ENCODE results near the gene CYP4F22.
"Not testable (repeated sequence)": the region's sequence is repeated elsewhere in the genome, so short reads cannot be mapped to it uniquely, and the experiment has no call there.

The CYP4F22 gene

DNA sequence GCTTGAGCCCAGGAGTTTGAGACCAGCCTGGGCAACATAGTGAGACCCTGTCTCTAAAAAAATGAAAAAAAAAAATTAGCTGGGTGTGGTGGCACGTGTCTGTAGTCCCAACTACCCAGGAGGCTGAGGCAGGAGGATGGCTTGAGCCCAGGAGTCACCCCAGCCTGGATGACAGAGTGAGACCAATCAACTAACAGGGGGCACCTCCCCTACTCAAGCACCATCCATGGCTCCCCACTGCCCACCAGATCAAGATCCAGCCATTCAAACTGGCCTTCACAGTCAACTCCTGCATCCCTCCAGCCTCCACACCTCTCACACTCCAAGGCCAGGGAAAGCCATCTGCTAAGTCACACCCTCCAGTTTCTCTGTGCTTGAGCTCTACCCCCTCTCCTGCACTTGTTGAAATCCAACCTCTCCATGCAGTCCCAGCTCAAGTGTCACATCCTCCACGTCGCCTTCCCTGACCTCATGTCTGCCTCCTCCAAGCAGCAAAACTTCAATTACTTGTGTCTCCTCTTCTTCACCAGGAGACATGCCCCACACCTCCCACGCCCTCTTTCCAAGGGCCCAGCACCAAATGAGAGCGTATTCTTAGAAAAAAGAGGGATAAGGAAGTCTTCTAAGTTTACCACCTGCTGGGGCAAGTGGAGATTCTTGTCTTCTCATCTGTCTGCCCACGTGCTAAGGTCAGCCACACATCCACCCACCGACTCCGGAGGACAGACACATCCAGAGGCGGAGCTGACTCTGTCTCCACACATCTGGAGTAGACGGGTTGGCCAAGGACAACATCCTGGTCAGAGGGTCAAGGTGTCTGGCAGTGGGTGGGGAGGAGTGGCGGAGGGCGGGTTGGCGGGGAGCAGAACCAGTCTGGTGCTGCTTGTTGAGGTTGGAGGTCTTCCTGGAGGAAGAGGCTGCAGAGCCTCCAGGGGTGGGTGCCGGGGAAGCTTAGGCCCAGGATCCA is 974 bp upstream of the CYP4F22 start:
- Histone ChIP-seq H3K4me3 (ENCODE audit: control insufficient read depth in 1 of 7, extremely low read depth in 1 of 7, insufficient read depth in 4 of 7, low read depth in 2 of 7, low read length in 6 of 7) (peak overlapping the region in 1 of 7 experiments; percentile 76), H3K27ac (ENCODE audit: insufficient read depth in 1 of 2, low read depth in 1 of 2, low read length in 2 of 2, poor library complexity in 1 of 2, severe bottlenecking in 2 of 2) (no peak overlapping the region), H3K27me3 (replicated peaks in 2 of 5; ENCODE audit: control insufficient read depth in 4 of 5, insufficient read depth in 5 of 5, low read length in 4 of 5) (peaks cover 0 to 9% (median 0%) of the 10 kb centered on the region in 5 experiments), H3K36me3 (ENCODE audit: control insufficient read depth in 4 of 4, insufficient read depth in 4 of 4, low read length in 3 of 4) (no peaks in the 10 kb centered on the region), H3K4me1 (ENCODE audit: control extremely low read depth in 1 of 4, control insufficient read depth in 4 of 4, insufficient read depth in 4 of 4, low read length in 3 of 4) (peaks cover 0 to 19% (median 12%) of the 10 kb centered on the region in 4 experiments), H3K9me3 (ENCODE audit: control extremely low read depth in 1 of 5, control insufficient read depth in 4 of 5, insufficient read depth in 2 of 5, low read depth in 1 of 5, low read length in 4 of 5) (no peaks in the 10 kb centered on the region)
- ChIA-PET CTCF (interaction anchor here (0.9 to 1.7 kb wide), 2 partner anchors 27 to 88 kb away, joined by 3 to 7 read pairs; partner anchors contain the start of gene AKAP8L), POLR2A (interaction anchor here (0.6 to 0.7 kb wide), 2 partner anchors 48 to 51 kb away, joined by 3 read pairs; no protein-coding TSS in a partner anchor)
- WGBS (ENCODE audit: insufficient coverage), result 81% methylated on average over 10 of the region's 14 CpGs
- DNase-seq, result no peak

DNA sequence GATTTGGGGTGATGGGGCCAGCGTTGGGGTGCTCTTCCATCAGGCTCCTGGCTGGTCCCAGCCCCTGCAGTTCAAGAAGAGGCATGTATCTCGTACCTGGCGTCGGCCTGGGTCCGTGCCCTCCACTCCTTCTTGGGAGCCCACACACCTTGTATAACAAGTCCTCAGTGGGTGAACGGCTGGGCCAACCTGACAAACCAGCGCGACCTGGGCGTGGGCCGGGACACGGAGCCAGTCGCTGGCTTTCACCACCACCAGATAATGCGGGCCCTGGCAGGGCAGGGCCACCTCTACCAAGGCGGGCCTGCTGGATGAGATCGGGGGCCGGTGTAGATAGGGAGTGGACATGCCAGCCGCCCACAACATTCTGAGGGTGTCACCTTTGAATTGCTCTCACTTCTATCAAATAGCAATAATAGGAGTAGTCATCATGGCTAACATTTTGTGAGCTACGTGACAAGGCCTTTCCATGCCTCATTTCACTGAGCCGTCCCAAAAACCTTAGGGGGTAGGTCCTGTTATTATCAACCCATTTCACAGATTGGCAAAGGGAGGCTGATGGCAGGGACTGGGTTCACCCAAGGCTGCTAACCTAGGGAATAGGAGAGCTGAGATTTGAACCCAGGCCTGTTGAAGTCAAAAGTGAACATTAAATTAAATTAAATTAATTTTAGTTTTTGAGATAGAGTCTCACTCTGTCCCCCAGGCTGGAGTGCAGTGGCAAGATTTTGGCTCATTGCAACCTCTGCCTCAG is 3.5 kb downstream of the CYP4F22 start:
- Histone ChIP-seq H3K4me1 (ENCODE audit: control extremely low read depth in 1 of 4, control insufficient read depth in 4 of 4, insufficient read depth in 4 of 4, low read length in 3 of 4) (peaks cover 0 to 29% (median 23%) of the 10 kb centered on the region in 4 experiments), H3K27ac (ENCODE audit: insufficient read depth in 1 of 2, low read depth in 1 of 2, low read length in 2 of 2, poor library complexity in 1 of 2, severe bottlenecking in 2 of 2) (no peak overlapping the region), H3K36me3 (ENCODE audit: control insufficient read depth in 4 of 4, insufficient read depth in 4 of 4, low read length in 3 of 4) (no peaks in the 10 kb centered on the region), H3K4me3 (ENCODE audit: control insufficient read depth in 1 of 7, extremely low read depth in 1 of 7, insufficient read depth in 4 of 7, low read depth in 2 of 7, low read length in 6 of 7) (no peak overlapping the region), H3K9me3 (ENCODE audit: control extremely low read depth in 1 of 5, control insufficient read depth in 4 of 5, insufficient read depth in 2 of 5, low read depth in 1 of 5, low read length in 4 of 5) (peaks cover 0 to 12% (median 4%) of the 10 kb centered on the region in 5 experiments), H3K27me3 (replicated peaks in 2 of 5; ENCODE audit: control insufficient read depth in 4 of 5, insufficient read depth in 5 of 5, low read length in 4 of 5) (peaks cover 0 to 9% (median 0%) of the 10 kb centered on the region in 5 experiments)
- 96% methylated on average over 16 of the region's 19 CpGs for WGBS (ENCODE audit: insufficient coverage)
- ChIA-PET CTCF (interaction anchor here (0.9 kb wide), 1 partner anchor 17 kb away, joined by 3 read pairs; no protein-coding TSS in a partner anchor), POLR2A (no interaction called here)
- no peak for DNase-seq

DNA sequence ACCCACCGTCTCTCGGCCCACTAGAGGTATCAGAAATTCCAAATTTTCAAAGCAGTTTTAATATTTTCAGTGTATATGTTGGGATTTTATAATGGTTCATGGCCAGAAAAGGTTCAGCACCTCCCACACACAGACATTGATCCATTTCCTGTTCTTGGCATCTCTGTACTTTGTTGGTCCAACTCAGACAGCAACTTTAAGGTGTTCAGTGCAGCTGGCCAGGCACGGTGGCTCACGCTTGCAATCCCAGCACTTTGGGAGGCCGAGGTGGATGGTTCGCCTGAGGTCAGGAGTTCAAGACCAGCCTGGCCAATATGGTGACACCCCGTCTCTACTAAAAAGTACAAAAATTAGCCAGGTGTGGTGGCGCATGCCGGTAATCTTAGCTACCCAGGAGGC is 6.9 kb downstream of the CYP4F22 start:
- ChIA-PET POLR2A (interaction anchor here (0.6 kb wide), 1 partner anchor 51 kb away, joined by 3 read pairs; no protein-coding TSS in a partner anchor), CTCF (interaction anchor here (1.9 kb wide), 1 partner anchor 35 kb away, joined by 6 read pairs; no protein-coding TSS in a partner anchor)
- Histone ChIP-seq H3K27ac (ENCODE audit: insufficient read depth in 1 of 2, low read depth in 1 of 2, low read length in 2 of 2, poor library complexity in 1 of 2, severe bottlenecking in 2 of 2) (peak overlapping the region; percentile 46 to 60), H3K4me1 (ENCODE audit: control extremely low read depth in 1 of 4, control insufficient read depth in 4 of 4, insufficient read depth in 4 of 4, low read length in 3 of 4) (peaks cover 0 to 12% (median 11%) of the 10 kb centered on the region in 4 experiments), H3K4me3 (ENCODE audit: control insufficient read depth in 1 of 7, extremely low read depth in 1 of 7, insufficient read depth in 4 of 7, low read depth in 2 of 7, low read length in 6 of 7) (peak overlapping the region in 1 of 7 experiments; percentile 13), H3K9me3 (ENCODE audit: control extremely low read depth in 1 of 5, control insufficient read depth in 4 of 5, insufficient read depth in 2 of 5, low read depth in 1 of 5, low read length in 4 of 5) (peaks cover 0 to 24% (median 12%) of the 10 kb centered on the region in 5 experiments)
- not testable (repeated sequence) for H3K27me3 ChIP-seq (replicated peaks in 2 of 5; ENCODE audit: control insufficient read depth in 4 of 5, insufficient read depth in 5 of 5, low read length in 4 of 5); H3K36me3 ChIP-seq (ENCODE audit: control insufficient read depth in 4 of 4, insufficient read depth in 4 of 4, low read length in 3 of 4); DNase-seq
- 97% methylated on average over 7 of the region's 9 CpGs for WGBS (ENCODE audit: insufficient coverage)

DNA sequence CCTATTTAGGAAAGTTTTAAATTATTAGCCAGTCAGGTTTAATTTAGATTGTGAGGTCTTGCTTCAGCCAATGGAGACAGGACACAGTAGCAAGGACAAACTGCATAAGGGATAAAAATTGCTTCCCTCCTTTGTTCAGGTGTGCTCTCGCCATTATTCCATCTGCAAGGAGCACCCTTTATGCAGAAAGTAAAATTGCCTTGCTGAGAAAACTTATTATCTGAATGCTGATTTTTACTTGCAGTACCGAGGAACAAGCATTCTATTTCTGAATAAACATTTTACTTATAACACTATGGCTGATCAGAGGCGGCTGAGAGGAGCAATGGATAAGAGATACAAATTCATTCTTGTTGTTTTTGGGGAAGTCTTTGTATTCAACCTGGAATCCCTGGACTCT is 8.0 kb downstream of the CYP4F22 start:
- ChIA-PET CTCF (no interaction called here), POLR2A (no interaction called here)
- Histone ChIP-seq H3K9me3 (ENCODE audit: control extremely low read depth in 1 of 5, control insufficient read depth in 4 of 5, insufficient read depth in 2 of 5, low read depth in 1 of 5, low read length in 4 of 5) (peaks cover 0 to 24% (median 12%) of the 10 kb centered on the region in 5 experiments), H3K36me3 (ENCODE audit: control insufficient read depth in 4 of 4, insufficient read depth in 4 of 4, low read length in 3 of 4) (no peaks in the 10 kb centered on the region), H3K27me3 (replicated peaks in 2 of 5; ENCODE audit: control insufficient read depth in 4 of 5, insufficient read depth in 5 of 5, low read length in 4 of 5) (no peaks in the 10 kb centered on the region), H3K4me3 (ENCODE audit: control insufficient read depth in 1 of 7, extremely low read depth in 1 of 7, insufficient read depth in 4 of 7, low read depth in 2 of 7, low read length in 6 of 7) (no peak overlapping the region), H3K27ac (ENCODE audit: insufficient read depth in 1 of 2, low read depth in 1 of 2, low read length in 2 of 2, poor library complexity in 1 of 2, severe bottlenecking in 2 of 2) (no peak overlapping the region), H3K4me1 (ENCODE audit: control extremely low read depth in 1 of 4, control insufficient read depth in 4 of 4, insufficient read depth in 4 of 4, low read length in 3 of 4) (peaks cover 0 to 12% (median 11%) of the 10 kb centered on the region in 4 experiments)
- peak in 1 of 3 donors; percentile 30 for DNase-seq
- WGBS (ENCODE audit: insufficient coverage), result 100% methylated on average over 1 of the region's 3 CpGs

DNA sequence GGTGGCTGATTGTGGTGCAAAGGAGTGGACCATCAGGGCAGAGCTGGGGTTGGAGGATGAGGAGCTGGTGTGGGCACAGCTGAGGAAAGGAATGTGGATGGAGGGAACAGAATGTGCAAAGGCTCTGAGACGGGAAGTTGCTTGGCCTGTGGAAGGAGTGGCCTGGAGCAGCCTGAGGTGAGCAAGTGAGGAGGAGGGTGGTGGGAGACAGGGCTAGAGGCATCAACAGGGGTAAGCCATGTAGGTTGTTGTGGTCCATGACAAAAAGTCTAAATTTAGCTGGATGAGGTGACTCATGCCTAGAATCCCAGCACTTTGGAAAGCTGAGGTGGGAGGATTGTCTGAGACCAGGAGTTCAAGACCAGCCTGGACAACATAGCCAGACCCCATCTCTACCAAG is 9.5 kb downstream of the CYP4F22 start:
- Histone ChIP-seq H3K4me3 (ENCODE audit: control insufficient read depth in 1 of 7, extremely low read depth in 1 of 7, insufficient read depth in 4 of 7, low read depth in 2 of 7, low read length in 6 of 7) (no peak overlapping the region), H3K9me3 (ENCODE audit: control extremely low read depth in 1 of 5, control insufficient read depth in 4 of 5, insufficient read depth in 2 of 5, low read depth in 1 of 5, low read length in 4 of 5) (peaks cover 0 to 24% (median 12%) of the 10 kb centered on the region in 5 experiments), H3K27me3 (replicated peaks in 2 of 5; ENCODE audit: control insufficient read depth in 4 of 5, insufficient read depth in 5 of 5, low read length in 4 of 5) (no peaks in the 10 kb centered on the region), H3K4me1 (ENCODE audit: control extremely low read depth in 1 of 4, control insufficient read depth in 4 of 4, insufficient read depth in 4 of 4, low read length in 3 of 4) (peaks cover 0 to 15% (median 11%) of the 10 kb centered on the region in 4 experiments), H3K27ac (ENCODE audit: insufficient read depth in 1 of 2, low read depth in 1 of 2, low read length in 2 of 2, poor library complexity in 1 of 2, severe bottlenecking in 2 of 2) (no peak overlapping the region), H3K36me3 (ENCODE audit: control insufficient read depth in 4 of 4, insufficient read depth in 4 of 4, low read length in 3 of 4) (no peaks in the 10 kb centered on the region)
- DNase-seq, result no peak
- POLR2A ChIA-PET, result interaction anchor here (0.5 kb wide), 1 partner anchor 664 kb away, joined by 3 read pairs; no protein-coding TSS in a partner anchor
- CTCF ChIA-PET, result no interaction called here
- WGBS (ENCODE audit: insufficient coverage), result 100% methylated on average over 1 of the region's 1 CpG

DNA sequence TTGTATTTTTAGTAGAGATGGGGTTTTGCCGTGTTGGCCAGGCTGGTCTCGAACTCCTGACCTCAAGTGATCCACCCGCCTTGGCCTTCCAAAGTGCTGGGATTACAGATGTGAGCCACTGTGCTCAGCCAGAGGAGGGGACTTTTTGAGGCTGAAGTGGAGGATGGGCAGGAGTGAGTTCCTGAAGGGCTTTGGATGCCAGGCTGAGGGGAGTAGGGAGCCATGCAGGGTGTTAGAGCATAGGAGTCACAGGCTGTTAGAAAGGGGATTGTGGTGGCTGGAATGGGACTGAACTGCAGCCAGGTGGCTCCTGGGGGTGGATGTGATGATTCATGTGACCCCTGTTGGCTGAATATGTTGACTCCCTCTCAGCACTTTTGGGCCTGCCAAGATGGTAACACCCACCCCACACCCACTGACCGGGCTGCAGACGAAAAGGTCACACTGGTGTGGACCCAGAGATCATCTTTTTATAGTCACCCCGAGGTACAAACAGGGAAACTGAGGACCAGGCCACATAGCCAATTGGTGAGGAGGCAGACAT is 11.2 kb downstream of the CYP4F22 start:
- Histone ChIP-seq H3K9me3 (ENCODE audit: control extremely low read depth in 1 of 5, control insufficient read depth in 4 of 5, insufficient read depth in 2 of 5, low read depth in 1 of 5, low read length in 4 of 5) (peaks cover 0 to 24% (median 12%) of the 10 kb centered on the region in 5 experiments), H3K4me3 (ENCODE audit: control insufficient read depth in 1 of 7, extremely low read depth in 1 of 7, insufficient read depth in 4 of 7, low read depth in 2 of 7, low read length in 6 of 7) (no peak overlapping the region), H3K4me1 (ENCODE audit: control extremely low read depth in 1 of 4, control insufficient read depth in 4 of 4, insufficient read depth in 4 of 4, low read length in 3 of 4) (peaks cover 0 to 11% (median 8%) of the 10 kb centered on the region in 4 experiments), H3K27ac (ENCODE audit: insufficient read depth in 1 of 2, low read depth in 1 of 2, low read length in 2 of 2, poor library complexity in 1 of 2, severe bottlenecking in 2 of 2) (no peak overlapping the region), H3K27me3 (replicated peaks in 2 of 5; ENCODE audit: control insufficient read depth in 4 of 5, insufficient read depth in 5 of 5, low read length in 4 of 5) (no peaks in the 10 kb centered on the region), H3K36me3 (ENCODE audit: control insufficient read depth in 4 of 4, insufficient read depth in 4 of 4, low read length in 3 of 4) (no peaks in the 10 kb centered on the region)
- WGBS (ENCODE audit: insufficient coverage), result 89% methylated on average over 5 of the region's 6 CpGs
- ChIA-PET POLR2A (no interaction called here), CTCF (no interaction called here)
- DNase-seq, result no peak

Measured in common myeloid progenitor, CD34-positive (primary cell).